ENCODE results near the gene TMEM236.

DNA sequence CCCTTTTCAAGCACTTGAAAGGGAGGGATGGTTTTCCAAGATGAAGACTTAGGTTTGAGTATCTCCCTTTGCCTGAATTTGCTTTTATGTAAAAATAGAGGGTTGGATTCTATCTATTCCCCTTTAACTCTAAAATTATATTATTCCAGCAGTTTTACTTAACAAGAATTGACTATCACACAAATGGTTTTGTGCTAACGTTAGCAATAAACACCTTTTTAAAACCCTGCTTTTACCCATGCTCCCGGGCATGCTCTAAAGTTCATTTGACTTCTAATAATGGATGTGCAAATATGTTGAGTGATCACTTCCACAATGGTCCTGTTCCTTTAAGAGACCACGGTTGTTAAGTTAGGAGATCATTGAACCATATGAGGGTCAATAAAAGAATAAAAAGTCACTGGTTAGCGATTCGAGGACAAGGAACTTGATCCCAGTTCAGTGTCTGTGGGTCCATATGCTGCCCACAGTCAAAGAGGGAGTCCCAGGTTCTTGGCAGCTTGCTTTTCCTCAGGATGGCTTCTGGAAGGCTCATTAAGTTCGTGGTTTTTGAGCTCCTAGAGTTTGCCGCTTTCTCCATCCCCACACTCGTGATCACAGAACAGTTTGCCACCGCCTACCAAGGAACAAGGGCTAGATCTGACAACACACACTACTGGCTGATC is at the start of gene TMEM236:
- TF ChIP-seq POLR2A (IDR thresholded peaks at IDR 0.05; ENCODE audit: borderline replicate concordance, extremely low read depth, insufficient read depth, insufficient read length) (no peak), SRF (IDR thresholded peaks at IDR 0.05; ENCODE audit: low read depth) (no peak), POLR2AphosphoS5 (IDR thresholded peaks at IDR 0.05; ENCODE audit: low read depth, low read length) (no peak), SIN3A (IDR thresholded peaks at IDR 0.05; ENCODE audit: low read depth) (no peak), EZH2 (IDR thresholded peaks at IDR 0.05) (no peak), EZH2phosphoT487 (IDR thresholded peaks at IDR 0.05; ENCODE audit: borderline replicate concordance) (no peak), RAD21 (IDR thresholded peaks at IDR 0.05; ENCODE audit: low read depth) (no peak), ZNF274 (IDR thresholded peaks at IDR 0.05; ENCODE audit: low read depth, low read length) (no peak), CBX3 (IDR thresholded peaks at IDR 0.05; ENCODE audit: low read depth) (no peak), ZFX (IDR thresholded peaks at IDR 0.05) (no peak)
- TF ChIP-seq, protein P1, sequence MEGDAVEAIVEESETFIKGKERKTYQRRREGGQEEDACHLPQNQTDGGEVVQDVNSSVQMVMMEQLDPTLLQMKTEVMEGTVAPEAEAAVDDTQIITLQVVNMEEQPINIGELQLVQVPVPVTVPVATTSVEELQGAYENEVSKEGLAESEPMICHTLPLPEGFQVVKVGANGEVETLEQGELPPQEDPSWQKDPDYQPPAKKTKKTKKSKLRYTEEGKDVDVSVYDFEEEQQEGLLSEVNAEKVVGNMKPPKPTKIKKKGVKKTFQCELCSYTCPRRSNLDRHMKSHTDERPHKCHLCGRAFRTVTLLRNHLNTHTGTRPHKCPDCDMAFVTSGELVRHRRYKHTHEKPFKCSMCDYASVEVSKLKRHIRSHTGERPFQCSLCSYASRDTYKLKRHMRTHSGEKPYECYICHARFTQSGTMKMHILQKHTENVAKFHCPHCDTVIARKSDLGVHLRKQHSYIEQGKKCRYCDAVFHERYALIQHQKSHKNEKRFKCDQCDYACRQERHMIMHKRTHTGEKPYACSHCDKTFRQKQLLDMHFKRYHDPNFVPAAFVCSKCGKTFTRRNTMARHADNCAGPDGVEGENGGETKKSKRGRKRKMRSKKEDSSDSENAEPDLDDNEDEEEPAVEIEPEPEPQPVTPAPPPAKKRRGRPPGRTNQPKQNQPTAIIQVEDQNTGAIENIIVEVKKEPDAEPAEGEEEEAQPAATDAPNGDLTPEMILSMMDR (IDR thresholded peaks at IDR 0.05 in 2 of 3, conservative IDR thresholded peaks at IDR 0.05 in 1 of 3; ENCODE audit: borderline replicate concordance in 1 of 3, insufficient read depth in 1 of 3, low read depth in 2 of 3, low read length in 2 of 3) = no peak
- TF ChIP-seq, protein P2, sequence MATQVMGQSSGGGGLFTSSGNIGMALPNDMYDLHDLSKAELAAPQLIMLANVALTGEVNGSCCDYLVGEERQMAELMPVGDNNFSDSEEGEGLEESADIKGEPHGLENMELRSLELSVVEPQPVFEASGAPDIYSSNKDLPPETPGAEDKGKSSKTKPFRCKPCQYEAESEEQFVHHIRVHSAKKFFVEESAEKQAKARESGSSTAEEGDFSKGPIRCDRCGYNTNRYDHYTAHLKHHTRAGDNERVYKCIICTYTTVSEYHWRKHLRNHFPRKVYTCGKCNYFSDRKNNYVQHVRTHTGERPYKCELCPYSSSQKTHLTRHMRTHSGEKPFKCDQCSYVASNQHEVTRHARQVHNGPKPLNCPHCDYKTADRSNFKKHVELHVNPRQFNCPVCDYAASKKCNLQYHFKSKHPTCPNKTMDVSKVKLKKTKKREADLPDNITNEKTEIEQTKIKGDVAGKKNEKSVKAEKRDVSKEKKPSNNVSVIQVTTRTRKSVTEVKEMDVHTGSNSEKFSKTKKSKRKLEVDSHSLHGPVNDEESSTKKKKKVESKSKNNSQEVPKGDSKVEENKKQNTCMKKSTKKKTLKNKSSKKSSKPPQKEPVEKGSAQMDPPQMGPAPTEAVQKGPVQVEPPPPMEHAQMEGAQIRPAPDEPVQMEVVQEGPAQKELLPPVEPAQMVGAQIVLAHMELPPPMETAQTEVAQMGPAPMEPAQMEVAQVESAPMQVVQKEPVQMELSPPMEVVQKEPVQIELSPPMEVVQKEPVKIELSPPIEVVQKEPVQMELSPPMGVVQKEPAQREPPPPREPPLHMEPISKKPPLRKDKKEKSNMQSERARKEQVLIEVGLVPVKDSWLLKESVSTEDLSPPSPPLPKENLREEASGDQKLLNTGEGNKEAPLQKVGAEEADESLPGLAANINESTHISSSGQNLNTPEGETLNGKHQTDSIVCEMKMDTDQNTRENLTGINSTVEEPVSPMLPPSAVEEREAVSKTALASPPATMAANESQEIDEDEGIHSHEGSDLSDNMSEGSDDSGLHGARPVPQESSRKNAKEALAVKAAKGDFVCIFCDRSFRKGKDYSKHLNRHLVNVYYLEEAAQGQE (IDR thresholded peaks at IDR 0.05; ENCODE audit: low read depth) = no peak
- TF ChIP-seq, protein P3, sequence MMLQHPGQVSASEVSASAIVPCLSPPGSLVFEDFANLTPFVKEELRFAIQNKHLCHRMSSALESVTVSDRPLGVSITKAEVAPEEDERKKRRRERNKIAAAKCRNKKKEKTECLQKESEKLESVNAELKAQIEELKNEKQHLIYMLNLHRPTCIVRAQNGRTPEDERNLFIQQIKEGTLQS (IDR thresholded peaks at IDR 0.05) = no peak

Measured in HCT116 (cell line).